ENCODE results near the gene IP6K2. TPM values are rescaled to one million over a fixed set of nuclear protein-coding genes. Genes with fewer than 3 reads are reported as not detected.

Gene IP6K2
- total and polyA plus RNA-seq, 2 of the 13 experiments (the other 11 are each of a cell fraction or from before 2014, with no cell fraction given), result 85.5 to 112 TPM

GRCh38 chr3:48685603-48686511 lies 31.2 kb downstream of the IP6K2 start, which contains the start of gene NCKIPSD (continued):
- peak; percentile 62; the same call in 1 of the 2 replicates for TF ChIP-seq KMT2B (CRISPR knock-in tag; IDR thresholded peaks at IDR 0.05)
- TF ChIP-seq SKIL (CRISPR knock-in tag; IDR thresholded peaks at IDR 0.05; ENCODE audit: borderline replicate concordance), result no peak
- peak; percentile 75; the same call in 1 of the 2 replicates for TF ChIP-seq THAP7 (CRISPR knock-in tag; IDR thresholded peaks at IDR 0.05)
- TF ChIP-seq ZBTB26 (CRISPR knock-in tag; IDR thresholded peaks at IDR 0.05; ENCODE audit: borderline replicate concordance), result peak; percentile 75; the same call in 1 of the 2 replicates
- TF ChIP-seq THAP9 (CRISPR knock-in tag; IDR thresholded peaks at IDR 0.05; ENCODE audit: borderline replicate concordance), result no peak
- TF ChIP-seq ATF1 (CRISPR knock-in tag; IDR thresholded peaks at IDR 0.05), result no peak
- TF ChIP-seq MTA1 (CRISPR knock-in tag; IDR thresholded peaks at IDR 0.05; ENCODE audit: borderline replicate concordance), result peak; percentile 50; the same call in 1 of the 2 replicates
- TF ChIP-seq, protein P1, sequence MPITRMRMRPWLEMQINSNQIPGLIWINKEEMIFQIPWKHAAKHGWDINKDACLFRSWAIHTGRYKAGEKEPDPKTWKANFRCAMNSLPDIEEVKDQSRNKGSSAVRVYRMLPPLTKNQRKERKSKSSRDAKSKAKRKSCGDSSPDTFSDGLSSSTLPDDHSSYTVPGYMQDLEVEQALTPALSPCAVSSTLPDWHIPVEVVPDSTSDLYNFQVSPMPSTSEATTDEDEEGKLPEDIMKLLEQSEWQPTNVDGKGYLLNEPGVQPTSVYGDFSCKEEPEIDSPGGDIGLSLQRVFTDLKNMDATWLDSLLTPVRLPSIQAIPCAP (CRISPR knock-in tag; IDR thresholded peaks at IDR 0.05; ENCODE audit: low read depth), result peak; percentile 91; the same call in 1 of the 2 replicates
- TF ChIP-seq RARA (CRISPR knock-in tag; IDR thresholded peaks at IDR 0.05), result no peak
- peak; percentile 76; the same call in 1 of the 2 replicates for TF ChIP-seq UBTF (CRISPR knock-in tag; IDR thresholded peaks at IDR 0.05)
- peak; percentile 37 for TF ChIP-seq ERF (CRISPR knock-in tag; IDR thresholded peaks at IDR 0.05)
- no peak; the same call in 1 of the 2 replicates for TF ChIP-seq PRMT3 (CRISPR knock-in tag; IDR thresholded peaks at IDR 0.05; ENCODE audit: borderline replicate concordance, low read depth)
- 0 out of 2 replicates have a peak, but pooled peaks have one; percentile 59 for TF ChIP-seq NCOA1 (CRISPR knock-in tag; IDR thresholded peaks at IDR 0.05)
- no peak for TF ChIP-seq MAFK (conservative IDR thresholded peaks at IDR 0.05 in 1 of 2, IDR thresholded peaks at IDR 0.05 in 1 of 2; ENCODE audit: low read length in 2 of 2)
- no peak for TF ChIP-seq MTF2 (CRISPR knock-in tag; IDR thresholded peaks at IDR 0.05; ENCODE audit: borderline replicate concordance)
- peak; percentile 91 for TF ChIP-seq POLR2G (IDR thresholded peaks at IDR 0.05; ENCODE audit: low read depth, low read length)
- peak; percentile 94; the same call in 1 of the 2 replicates for TF ChIP-seq ZNF343 (CRISPR knock-in tag; IDR thresholded peaks at IDR 0.05)

All from HepG2 (cell line).